NCI-H2029 (cell line): ENCODE measurements around the gene WDR7.
A peak's percentile ranks its signal among the peaks of the same experiment; 100 is the strongest.
"Not testable (repeated sequence)": the region's sequence is repeated elsewhere in the genome, so short reads cannot be mapped to it uniquely, and the experiment has no call there.

Experiments used
- DNase-seq: peaks from one replicate; lab custom pipeline; 2025; lab: John Stamatoyannopoulos, UW

WDR7 gene

DNA sequence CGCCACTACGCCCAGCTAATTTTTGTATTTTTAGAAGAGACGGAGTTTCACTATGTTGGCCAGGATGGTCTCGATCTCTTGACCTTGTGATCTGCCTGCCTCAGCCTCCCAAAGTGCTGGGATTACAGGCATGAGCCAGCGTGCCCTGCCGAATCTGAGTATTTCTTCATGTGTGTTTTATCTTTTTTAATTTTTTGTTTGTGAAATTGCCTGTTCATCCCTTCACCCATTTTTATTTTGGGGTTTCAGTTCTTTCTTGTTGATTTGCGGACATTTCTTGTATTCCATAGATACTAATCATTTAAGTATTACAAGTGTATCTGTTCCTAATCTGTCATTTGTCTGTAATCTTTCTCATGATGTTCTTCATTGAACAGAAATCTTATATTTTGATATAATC is 3.1 kb downstream of the WDR7 start:
- DNase-seq: not testable (repeated sequence)

DNA sequence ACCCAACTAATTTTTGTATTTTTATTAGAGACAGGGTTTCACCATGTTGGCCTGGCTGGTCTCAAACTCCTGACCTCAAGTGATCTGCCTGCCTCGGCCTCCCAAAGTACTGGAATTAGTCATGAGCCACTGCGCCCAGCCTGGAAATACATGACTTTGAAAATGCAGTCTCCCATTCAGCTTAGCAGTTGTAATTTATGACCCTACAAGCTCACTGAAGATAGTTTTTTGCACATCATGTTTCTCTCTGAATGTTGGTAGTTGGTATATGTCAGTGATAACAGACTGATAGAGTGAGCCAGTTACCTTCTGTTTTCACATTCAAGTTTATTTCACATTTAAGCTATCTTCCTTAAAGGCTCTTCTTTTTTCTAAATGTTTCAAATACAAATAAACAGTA is 7.1 kb downstream of the WDR7 start:
- no peak for DNase-seq

DNA sequence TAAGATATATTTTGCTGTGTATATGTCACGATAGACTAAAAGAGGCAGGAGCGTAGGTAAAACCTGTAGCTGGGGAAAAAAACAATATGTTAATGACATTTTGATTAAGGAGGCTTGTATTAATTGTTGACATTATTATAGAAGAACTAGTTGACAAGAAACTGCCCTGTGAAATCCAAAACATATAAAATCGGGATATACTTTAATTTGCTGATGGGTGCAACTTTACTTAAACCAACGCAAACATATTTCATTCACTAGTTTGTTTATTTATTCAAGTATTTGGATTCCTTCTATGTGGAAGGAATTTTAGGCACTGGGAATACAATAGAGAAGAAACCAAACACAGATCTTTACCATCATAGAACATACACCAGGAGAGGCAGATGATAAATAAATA is 8.0 kb downstream of the WDR7 start:
- DNase-seq: no peak

DNA sequence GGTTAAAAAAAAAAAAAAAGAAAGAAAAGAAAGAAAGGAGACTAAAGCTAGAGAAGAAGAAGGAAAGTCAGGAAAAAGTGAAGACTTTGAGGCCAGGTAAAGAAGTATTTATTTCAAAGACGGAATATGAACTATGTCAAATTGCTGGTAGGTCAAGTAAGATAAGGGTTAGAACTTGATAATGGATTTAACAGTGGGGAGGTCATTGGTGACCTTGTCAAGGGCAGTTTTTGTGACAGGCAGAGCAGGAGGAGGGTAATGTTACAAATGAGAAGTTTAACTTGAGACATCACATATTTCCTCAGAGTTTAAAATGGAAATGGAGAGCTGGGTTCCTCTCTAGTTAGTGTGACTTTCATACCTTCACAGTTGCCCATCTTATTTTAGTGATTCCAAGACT is 9.5 kb downstream of the WDR7 start:
- DNase-seq: no peak

DNA sequence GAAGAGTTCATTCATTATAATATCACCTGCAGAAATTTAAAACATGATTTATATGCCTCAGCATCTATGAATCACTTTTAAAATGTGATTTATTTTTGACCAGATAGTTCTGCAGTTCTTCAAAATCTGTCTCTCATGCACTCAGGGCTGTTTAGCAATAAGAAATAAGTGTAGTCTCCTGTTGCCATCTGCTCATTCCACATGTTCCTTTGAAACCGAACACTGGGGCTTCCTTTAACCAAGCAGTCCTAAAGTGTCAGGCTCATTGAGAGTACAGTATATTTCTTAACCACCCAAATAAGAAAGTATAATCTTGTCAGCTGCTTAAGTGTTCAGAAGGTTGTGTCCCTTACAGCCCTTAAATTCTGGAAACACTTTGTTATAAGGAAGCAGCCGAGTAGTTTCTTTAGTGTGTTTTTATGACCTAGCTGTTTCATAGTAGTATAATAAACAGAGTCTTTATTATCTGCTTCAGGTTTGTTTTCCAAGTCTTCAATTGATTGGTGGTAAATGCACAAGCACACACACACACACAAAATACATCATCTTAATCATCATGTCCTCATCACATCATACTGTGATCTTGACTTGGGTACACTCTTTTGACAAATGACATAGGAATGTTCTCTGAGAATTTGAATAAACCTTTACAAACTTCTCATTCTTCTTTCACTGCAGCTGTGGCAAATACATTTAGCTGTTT is 10.4 kb downstream of the WDR7 start:
- DNase-seq: no peak

DNA sequence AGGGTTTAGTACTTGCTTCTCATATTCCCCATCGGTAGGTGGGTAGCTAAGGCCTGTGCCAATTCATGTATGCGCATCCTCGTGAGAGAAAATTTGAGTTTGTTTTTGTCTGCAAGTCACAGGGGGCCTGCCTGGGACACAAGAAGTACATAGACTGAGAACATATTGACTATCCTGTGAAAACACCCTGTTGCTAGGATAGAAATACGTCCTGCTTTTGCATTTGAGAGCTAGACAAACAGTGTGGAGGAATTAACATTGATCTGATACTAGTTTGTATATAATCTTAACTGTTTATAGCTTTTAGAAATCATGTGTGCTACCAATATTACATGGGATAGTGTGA is 10.9 kb downstream of the WDR7 start:
- no peak for DNase-seq

DNA sequence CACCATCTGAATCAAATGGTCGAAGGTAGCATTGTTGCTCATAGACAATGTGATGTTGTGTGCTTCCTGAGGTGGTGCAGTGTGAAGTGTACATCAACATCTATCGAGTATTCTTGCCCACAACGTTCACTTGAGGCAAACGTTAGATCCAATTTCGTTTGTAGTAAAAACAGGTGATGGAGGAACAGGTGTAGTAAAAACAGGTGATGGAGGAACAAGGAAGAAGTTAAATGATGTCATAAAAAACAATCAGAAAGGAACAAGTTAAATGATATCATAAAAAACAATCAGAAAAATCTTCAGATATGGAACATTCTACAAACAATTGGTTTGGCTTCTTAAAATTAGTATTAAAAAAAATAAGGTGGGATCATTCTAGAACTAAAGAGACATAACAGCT is 11.3 kb downstream of the WDR7 start:
- no peak for DNase-seq

DNA sequence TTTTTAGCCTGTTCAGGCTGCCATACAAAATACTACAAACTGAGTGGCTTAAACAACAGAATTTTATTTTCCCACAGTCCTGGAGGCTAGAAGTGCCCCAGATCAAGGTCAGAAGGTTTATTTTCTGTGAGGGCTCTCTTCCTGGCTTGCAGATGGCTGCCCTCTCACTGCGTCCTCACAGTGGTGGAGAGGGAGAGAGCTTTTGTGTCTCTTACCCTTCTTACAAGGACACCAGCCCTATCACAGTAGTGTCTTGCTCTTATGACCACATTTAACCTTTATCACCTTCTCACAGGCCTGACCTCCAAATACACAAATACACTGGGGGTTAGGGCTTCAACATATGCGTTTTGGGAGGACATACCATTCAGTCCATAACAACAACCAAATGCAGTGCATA is 11.7 kb downstream of the WDR7 start:
- no peak for DNase-seq

DNA sequence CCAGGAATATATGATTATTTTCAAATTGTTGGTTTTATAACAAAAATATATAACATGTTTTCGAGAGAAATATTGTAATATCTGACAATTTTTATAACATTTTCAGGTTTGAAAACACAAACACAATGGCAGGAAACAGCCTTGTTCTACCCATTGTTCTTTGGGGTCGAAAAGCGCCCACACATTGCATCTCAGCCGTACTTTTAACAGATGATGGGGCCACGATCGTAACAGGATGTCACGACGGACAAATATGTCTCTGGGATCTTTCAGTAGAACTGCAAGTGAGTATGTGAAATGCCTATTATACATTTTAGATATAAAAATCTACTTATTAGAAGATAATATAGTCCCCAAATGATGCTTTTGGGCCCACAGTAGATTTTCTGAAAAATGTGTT is 21.2 kb downstream of the WDR7 start:
- no peak for DNase-seq

DNA sequence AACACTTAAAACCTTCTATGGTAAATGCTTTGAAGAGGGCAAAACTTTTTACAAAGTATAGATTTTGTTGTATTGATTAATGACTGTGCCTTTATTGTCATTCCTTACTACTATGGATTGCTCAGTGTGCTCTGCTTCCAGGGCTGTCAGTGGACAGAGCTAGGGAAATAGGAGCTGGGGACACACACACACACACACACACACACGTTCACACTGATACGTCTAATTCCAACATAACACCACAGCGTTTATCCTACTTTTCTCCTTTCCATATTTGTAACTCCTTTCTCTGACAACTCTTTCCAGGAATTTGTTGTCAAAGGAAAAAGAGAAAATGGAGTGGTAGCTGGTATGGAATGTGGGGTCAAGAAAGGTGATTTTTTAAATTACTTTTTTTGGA is 21.8 kb downstream of the WDR7 start:
- no peak for DNase-seq

DNA sequence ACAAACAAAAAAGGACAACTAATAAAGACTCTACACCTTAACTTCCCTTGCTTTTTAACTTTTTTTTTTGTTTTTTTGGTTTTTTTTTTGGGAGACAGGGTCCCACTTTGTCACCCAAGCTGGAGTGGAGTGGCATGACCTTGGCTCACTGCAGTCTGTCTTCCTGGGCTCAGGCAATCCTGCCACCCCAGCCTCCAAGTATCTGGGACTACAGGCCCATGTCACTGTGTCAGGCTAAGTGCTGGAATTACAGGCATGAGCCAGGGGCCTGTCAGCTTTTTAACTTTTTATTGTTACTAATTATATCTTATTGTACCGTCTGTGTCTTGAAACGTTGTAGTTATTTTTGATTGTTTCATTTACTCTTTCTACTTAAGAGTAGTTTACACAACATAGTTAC is 25.5 kb downstream of the WDR7 start:
- DNase-seq: no peak

DNA sequence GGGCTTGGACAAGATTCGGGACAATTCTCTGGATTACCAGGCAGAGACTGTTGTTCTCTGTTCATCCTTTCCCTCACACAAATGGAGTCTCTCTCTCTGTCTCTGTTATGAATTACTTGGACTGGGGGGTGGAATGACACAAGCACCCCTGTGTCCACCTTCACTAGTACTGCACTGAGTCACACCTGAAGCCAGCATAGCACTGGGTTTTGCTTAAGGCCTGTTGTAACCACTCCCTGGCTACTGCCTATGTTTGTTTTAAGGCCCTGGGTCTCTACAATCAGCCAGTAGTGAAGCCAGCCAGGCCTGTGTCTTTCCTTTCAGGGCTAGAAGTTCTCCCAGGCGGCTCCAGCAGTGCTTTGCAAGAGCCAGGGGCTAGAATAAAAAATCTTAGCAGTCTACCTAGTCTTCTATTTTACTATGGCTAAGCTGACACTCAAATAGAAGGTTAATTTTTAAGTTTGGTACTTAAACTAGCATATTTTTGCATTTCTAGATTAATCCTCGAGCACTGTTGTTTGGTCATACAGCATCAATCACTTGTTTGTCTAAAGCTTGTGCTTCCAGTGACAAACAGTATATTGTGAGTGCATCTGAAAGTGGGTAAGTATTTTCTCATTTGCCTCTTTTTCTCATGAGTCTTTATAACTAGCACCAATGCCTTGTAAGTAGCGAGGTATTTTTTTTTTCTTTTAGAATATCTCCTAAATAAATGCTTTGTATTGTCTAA is 27.8 kb downstream of the WDR7 start:
- no peak for DNase-seq

DNA sequence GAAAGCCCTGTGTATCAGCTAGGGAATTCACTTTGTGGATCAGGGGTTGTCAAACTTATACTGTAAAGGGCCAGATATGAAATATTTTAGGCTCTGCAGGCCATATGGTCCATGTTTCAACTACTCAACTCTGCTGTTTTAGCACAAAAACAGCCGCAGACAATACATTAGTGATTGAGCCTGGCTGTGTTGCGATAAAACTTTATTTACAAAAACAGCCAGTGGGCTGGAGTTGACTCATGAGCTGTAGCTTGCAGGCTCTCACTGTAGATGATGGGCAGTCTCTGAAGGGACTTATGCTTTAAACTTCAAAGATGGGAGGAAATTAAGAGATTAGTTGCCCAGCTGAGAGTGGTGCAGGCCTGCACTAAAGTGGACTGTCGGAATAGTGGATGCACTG is 33.1 kb downstream of the WDR7 start:
- no peak for DNase-seq

DNA sequence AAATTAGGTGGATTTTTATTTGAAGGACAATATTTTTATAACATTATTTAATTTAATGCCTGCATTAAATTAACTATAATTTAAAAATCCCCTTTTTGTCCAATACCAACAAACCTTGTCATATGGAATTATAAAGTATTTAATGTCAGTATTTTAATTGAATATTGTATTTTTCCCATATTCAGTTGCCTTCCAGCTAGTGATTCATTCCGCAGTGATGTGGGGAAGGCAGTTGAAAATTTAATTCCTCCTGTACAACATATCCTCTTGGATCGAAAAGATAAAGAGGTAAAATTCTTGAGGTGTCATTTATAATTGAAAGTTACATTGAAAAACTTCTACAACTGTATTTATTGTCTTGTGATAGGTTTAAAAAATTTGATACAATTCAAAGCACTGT is 40.4 kb downstream of the WDR7 start:
- DNase-seq: no peak

DNA sequence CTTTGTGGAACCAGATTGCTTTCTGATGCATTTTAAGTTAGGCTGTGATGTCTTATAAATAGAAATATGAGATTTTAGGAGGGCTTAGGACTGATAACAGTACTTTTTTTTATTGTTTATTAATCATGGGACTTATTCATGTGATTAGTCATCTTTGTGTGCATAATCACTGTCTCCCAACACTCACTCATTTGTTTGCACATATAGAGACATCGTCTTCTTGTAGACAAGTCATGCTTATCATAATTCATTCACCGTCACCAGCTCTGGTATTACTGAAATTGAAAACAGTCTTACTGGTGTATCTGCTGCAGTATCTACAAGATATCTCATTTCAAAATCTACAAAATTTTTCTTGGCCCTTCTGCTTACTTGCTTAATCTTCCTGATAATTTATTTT is 45.8 kb downstream of the WDR7 start:
- DNase-seq: no peak

DNA sequence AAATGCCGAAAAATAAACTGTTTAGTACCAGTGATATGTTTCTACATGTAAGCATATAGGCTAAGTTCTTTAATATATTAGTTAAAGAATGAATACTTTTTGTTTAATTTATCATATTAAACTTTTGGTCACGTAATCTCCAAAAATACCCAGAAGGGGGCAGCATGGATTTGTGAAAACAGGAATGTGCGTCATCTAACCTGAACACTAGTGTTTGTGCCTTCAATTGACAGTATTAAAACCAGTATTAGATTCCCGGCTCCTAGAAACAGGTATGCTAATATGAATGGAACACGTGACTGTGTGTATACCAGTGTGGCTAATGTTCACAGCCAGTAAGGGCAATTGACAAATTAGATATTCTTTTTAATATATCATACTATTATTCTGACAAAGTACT is 51.8 kb downstream of the WDR7 start:
- DNase-seq: peak; percentile 13

DNA sequence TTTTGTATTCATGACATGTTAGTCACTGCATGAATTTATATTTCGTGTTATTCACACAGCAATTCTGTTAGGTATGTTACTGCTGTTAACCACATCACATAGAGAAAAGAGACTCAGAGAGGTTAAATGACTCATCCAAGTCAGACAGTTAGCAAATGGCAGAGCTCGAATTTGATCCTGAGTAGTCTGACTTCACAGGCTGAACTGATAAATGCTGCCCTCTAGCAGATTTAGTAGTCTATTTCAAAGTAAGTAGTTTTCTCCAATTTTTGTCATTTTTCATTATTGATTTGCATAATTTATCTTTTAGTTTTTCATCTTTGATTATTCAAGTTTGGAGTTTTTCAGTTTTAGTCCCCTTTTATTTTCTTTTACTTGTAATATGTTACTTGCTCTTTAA is 58.3 kb downstream of the WDR7 start:
- no peak for DNase-seq

DNA sequence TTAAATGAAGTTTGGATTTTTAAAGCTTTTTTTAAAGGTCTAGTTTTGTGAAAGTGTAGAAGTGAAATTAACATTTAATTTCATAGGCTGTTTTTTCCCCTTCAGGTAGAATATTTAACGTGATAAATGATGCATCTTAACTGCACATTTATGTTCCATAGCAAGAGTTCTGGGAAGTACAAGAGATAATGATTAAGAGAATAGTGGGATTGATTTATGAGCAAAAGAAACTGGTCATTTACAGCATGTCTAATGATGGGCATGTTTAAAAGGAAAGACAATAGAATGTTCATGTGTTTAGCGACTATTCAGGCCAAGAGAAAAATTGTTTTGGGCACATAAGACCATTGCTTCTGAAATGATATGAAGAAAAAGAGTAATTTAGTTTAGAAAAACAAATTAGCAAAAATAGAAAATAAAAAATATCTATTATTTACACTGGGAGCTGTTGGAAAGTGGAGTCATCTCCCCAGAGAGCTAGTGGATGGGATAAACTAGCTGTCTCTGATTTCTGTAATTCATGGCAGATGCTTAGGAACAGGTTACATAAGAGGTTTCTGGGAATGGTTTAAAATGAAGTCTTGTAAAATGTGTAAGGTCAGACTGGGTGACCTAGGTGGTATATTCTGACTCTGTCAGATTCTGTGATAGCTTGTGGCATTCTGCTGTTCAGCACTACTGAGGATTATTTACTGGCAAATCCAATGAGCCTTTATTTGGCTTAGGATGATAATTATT is 60.7 kb downstream of the WDR7 start:
- DNase-seq: no peak

DNA sequence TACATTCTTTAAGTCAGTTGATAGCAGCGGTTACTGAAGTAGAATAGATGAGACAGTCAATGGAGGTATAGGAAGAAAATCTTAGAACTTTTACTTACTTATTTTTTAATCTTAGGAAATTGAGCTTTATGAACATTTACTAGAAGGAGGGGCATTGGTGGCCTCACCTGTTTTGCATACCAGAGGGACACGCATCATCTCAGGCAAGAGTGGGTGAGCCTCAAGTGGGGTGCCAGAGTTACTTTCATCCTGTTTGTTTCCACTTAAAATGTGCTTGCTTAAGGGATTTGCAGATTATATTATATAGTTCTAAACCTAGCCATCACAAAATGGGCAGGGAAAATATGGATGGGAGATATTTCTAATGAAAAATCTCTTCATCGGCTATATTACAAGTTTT is 61.6 kb downstream of the WDR7 start:
- DNase-seq: no peak

DNA sequence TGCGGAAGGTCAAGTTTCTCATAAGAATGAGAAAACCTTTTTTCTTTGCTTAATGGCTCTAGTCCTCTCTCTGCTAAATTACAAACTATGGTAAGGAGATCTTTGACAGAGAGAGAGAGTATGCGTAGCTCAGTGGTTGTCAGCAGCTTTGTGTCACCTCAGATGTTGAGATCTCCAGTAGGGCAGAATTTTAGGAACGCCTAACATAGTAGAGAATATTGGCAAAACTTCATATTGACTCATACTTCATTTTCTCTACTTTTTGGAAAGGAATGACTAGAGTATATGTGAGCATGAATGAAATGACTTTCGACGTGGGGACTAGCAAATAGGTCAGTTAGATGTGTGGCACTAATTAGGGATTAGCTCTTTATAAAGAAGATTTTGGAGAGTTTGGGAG is 64.0 kb downstream of the WDR7 start:
- DNase-seq: no peak

DNA sequence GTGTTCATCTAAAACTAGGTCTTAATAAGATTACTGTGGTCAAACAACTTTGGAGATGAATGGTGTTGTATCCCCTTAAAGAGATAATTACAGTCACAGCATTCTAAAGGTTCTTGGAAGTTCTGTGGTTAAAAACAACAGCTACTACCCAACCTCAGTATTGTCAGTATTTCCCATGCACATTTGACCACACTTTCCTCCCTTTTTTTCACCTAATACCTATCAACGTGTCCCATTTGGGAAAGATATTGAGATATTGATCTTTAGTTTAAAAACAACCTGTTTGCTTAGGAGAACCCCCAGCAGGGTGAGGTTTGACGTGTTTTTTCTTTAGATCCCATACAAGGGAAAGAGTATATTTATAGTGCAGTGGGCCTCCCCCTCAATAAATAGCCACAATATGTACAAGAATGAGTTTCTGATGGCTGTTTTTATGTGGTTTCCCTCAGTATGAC is 65.6 kb downstream of the WDR7 start:
- DNase-seq: no peak

DNA sequence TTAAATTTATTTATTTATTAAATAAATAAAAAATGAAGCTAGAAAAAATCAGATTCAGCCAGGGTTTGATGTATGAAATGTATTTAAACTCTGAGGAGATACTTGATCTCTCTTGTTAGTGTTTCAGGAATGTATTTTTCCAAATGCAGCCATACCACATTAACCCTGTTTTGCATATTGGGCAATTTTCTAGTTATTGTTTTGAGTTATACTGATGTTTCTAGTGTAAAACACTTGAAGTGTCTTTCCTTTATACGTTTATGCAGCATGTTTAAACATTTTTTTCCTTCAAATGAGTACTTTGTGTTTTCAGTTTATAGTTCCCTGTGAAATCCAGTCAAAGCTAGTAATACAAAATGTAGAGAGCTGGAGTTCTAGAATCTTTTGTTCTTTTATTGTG is 69.9 kb downstream of the WDR7 start:
- no peak for DNase-seq

DNA sequence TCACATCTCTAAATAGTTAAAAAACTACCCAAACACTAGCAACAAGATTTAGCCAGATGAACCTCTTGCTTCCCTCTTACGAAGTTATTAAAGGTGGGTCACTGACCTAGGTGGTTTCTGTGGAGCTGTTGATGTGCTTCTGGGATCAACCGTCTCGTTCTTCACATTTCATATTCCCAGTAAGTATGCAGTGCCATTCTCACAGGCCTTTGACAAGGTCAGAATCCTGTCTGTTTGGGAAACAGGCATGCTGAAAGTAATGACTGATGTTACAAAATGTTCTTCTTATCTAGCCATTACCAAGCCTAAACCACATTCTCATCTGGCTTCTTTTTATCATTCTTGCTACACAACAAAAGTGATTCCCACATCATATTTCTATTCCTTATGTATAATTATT is 70.3 kb downstream of the WDR7 start:
- DNase-seq: no peak
